HEK293 (cell line): ENCODE measurements around the gene SKOR1.

Source experiments
- MYNN ChIP-seq: fragments of 450-650 bp; formaldehyde crosslinking; IDR thresholded peaks from 2 replicates; pipeline ENCODE4 v1.5.1; 2016; ENCODE audit warnings: missing biosample characterization, missing genetic modification characterization, borderline replicate concordance
- PBX3 ChIP-seq: sonication (generic); formaldehyde crosslinking; IDR thresholded peaks from 2 replicates; pipeline ENCODE4 v1.8.1; 2022; ENCODE audit warnings: mild to moderate bottlenecking, moderate library complexity, missing genetic modification reagents
- RBAK ChIP-seq: fragments of 450-650 bp; formaldehyde crosslinking; IDR thresholded peaks from 2 replicates; pipeline ENCODE4 v1.5.1; 2016; ENCODE audit warnings: missing biosample characterization, missing genetic modification characterization
- REST ChIP-seq: fragments of 450-650 bp; formaldehyde crosslinking; IDR thresholded peaks from 2 replicates; pipeline ENCODE4 v1.5.1; 2016; ENCODE audit warnings: missing biosample characterization, missing genetic modification characterization
- SP3 ChIP-seq: fragments of 450-650 bp; formaldehyde crosslinking; IDR thresholded peaks from 2 replicates; pipeline ENCODE4 v1.5.1; 2016; ENCODE audit warnings: missing biosample characterization, missing genetic modification characterization
- ZEB2 ChIP-seq: fragments of 450-650 bp; formaldehyde crosslinking; IDR thresholded peaks from 2 replicates; pipeline ENCODE4 v1.5.1; 2016; ENCODE audit warnings: missing biosample characterization, missing genetic modification characterization
- ZFP3 ChIP-seq: fragments of 450-650 bp; formaldehyde crosslinking; IDR thresholded peaks from 2 replicates; pipeline ENCODE4 v1.5.1; 2016; ENCODE audit warnings: low read depth, missing biosample characterization, missing genetic modification characterization
- ZNF274 ChIP-seq, 2 experiments: fragments of 200-500 bp in 1 of 2; fragments of 450-650 bp in 1 of 2; sonication (Bioruptor generic) in 1 of 2; formaldehyde crosslinking in 1 of 2; IDR thresholded peaks; 2 replicates each; pipeline versions ENCODE4 v1.5.1 to v1.6.1; 2014 to 2016; ENCODE audit warnings: borderline replicate concordance in 1 of 2, inconsistent platforms in 1 of 2, low read length in 1 of 2, missing biosample characterization in 1 of 2, missing genetic modification characterization in 1 of 2
- ZNF501 ChIP-seq: fragments of 450-650 bp; formaldehyde crosslinking; IDR thresholded peaks from 2 replicates; pipeline ENCODE4 v1.5.1; 2016; ENCODE audit warnings: missing biosample characterization, missing genetic modification characterization
- TF ChIP-seq, protein P1 (sequence below): fragments of 450-650 bp; formaldehyde crosslinking; IDR thresholded peaks from 2 replicates; pipeline ENCODE4 v1.5.1; 2016; ENCODE audit warnings: missing biosample characterization, missing genetic modification characterization
- TF ChIP-seq, protein P2 (sequence below): fragments of 450-650 bp; formaldehyde crosslinking; IDR thresholded peaks from 2 replicates; pipeline ENCODE4 v1.5.1; 2017; ENCODE audit warnings: missing biosample characterization, missing genetic modification characterization
- TF ChIP-seq, protein P3 (sequence below): fragments of 450-650 bp; formaldehyde crosslinking; IDR thresholded peaks from 2 replicates; pipeline ENCODE4 v1.5.1; 2017; ENCODE audit warnings: missing biosample characterization, missing genetic modification characterization

- TF ChIP-seq RBAK (tag by site-specific recombination) (no peak), MYNN (tag by site-specific recombination) (no peak), ZNF274 (IDR thresholded peaks at IDR 0.05; ENCODE audit: low read length) (no peak), ZNF274 (tag by site-specific recombination; IDR thresholded peaks at IDR 0.05; ENCODE audit: borderline replicate concordance) (no peak), SP3 (tag by site-specific recombination) (no peak), REST (tag by site-specific recombination) (no peak), ZFP3 (tag by site-specific recombination) (no peak), ZNF501 (tag by site-specific recombination) (no peak), PBX3 (CRISPR knock-in tag) (no peak), ZEB2 (tag by site-specific recombination) (no peak)
- TF ChIP-seq, protein P1, sequence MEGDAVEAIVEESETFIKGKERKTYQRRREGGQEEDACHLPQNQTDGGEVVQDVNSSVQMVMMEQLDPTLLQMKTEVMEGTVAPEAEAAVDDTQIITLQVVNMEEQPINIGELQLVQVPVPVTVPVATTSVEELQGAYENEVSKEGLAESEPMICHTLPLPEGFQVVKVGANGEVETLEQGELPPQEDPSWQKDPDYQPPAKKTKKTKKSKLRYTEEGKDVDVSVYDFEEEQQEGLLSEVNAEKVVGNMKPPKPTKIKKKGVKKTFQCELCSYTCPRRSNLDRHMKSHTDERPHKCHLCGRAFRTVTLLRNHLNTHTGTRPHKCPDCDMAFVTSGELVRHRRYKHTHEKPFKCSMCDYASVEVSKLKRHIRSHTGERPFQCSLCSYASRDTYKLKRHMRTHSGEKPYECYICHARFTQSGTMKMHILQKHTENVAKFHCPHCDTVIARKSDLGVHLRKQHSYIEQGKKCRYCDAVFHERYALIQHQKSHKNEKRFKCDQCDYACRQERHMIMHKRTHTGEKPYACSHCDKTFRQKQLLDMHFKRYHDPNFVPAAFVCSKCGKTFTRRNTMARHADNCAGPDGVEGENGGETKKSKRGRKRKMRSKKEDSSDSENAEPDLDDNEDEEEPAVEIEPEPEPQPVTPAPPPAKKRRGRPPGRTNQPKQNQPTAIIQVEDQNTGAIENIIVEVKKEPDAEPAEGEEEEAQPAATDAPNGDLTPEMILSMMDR (tag by site-specific recombination) = no peak
- TF ChIP-seq, protein P2, sequence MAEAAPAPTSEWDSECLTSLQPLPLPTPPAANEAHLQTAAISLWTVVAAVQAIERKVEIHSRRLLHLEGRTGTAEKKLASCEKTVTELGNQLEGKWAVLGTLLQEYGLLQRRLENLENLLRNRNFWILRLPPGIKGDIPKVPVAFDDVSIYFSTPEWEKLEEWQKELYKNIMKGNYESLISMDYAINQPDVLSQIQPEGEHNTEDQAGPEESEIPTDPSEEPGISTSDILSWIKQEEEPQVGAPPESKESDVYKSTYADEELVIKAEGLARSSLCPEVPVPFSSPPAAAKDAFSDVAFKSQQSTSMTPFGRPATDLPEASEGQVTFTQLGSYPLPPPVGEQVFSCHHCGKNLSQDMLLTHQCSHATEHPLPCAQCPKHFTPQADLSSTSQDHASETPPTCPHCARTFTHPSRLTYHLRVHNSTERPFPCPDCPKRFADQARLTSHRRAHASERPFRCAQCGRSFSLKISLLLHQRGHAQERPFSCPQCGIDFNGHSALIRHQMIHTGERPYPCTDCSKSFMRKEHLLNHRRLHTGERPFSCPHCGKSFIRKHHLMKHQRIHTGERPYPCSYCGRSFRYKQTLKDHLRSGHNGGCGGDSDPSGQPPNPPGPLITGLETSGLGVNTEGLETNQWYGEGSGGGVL (tag by site-specific recombination) = no peak
- TF ChIP-seq, protein P3, sequence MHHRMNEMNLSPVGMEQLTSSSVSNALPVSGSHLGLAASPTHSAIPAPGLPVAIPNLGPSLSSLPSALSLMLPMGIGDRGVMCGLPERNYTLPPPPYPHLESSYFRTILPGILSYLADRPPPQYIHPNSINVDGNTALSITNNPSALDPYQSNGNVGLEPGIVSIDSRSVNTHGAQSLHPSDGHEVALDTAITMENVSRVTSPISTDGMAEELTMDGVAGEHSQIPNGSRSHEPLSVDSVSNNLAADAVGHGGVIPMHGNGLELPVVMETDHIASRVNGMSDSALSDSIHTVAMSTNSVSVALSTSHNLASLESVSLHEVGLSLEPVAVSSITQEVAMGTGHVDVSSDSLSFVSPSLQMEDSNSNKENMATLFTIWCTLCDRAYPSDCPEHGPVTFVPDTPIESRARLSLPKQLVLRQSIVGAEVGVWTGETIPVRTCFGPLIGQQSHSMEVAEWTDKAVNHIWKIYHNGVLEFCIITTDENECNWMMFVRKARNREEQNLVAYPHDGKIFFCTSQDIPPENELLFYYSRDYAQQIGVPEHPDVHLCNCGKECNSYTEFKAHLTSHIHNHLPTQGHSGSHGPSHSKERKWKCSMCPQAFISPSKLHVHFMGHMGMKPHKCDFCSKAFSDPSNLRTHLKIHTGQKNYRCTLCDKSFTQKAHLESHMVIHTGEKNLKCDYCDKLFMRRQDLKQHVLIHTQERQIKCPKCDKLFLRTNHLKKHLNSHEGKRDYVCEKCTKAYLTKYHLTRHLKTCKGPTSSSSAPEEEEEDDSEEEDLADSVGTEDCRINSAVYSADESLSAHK (tag by site-specific recombination) = no peak
Measured at GRCh38 chr15:67855842-67856241, 30.5 kb downstream of the SKOR1 start.
